Fibroblast of skin of back (primary cell): ENCODE data around the gene GNA12.

Experiments used
- DNase-seq: peaks from one replicate; pipeline ENCODE4 v3.0.0-alpha.2; 2013

Gene GNA12

GRCh38 chr7:2817456-2817855, 26.7 kb downstream of the GNA12 start:
- DNase-seq = no peak

GRCh38 chr7:2815875-2816245, 28.2 kb downstream of the GNA12 start:
- no peak for DNase-seq

GRCh38 chr7:2814946-2815874, 28.9 kb downstream of the GNA12 start:
- peak; percentile 44 for DNase-seq

- DNase-seq = no peak
Measured at GRCh38 chr7:2814186-2814945, 29.7 kb downstream of the GNA12 start.

GRCh38 chr7:2813350-2814185, 30.5 kb downstream of the GNA12 start:
- no peak for DNase-seq

GRCh38 chr7:2812831-2813230, 31.3 kb downstream of the GNA12 start:
- no peak for DNase-seq

- DNase-seq = peak; percentile 80
Measured at GRCh38 chr7:2812114-2812487, 32.0 kb downstream of the GNA12 start.

GRCh38 chr7:2811476-2812113, 32.5 kb downstream of the GNA12 start:
- DNase-seq = no peak

GRCh38 chr7:2810682-2811415, 33.3 kb downstream of the GNA12 start:
- DNase-seq = no peak

GRCh38 chr7:2809903-2810625, 34.0 kb downstream of the GNA12 start:
- peak; percentile 58 for DNase-seq

GRCh38 chr7:2808891-2809665, 35.0 kb downstream of the GNA12 start:
- DNase-seq = no peak

- no peak for DNase-seq
Measured at GRCh38 chr7:2807845-2808772, 36.0 kb downstream of the GNA12 start.

GRCh38 chr7:2807460-2807844, 36.7 kb downstream of the GNA12 start:
- DNase-seq = no peak

- no peak for DNase-seq
Measured at GRCh38 chr7:2806571-2806970, 37.5 kb downstream of the GNA12 start.

GRCh38 chr7:2805213-2805944, 38.7 kb downstream of the GNA12 start:
- DNase-seq = no peak

- DNase-seq = no peak
Measured at GRCh38 chr7:2804227-2804763, 39.8 kb downstream of the GNA12 start.

- DNase-seq = no peak
Measured at GRCh38 chr7:2803755-2804154, 40.4 kb downstream of the GNA12 start.

- DNase-seq = no peak
Measured at GRCh38 chr7:2803342-2803692, 40.8 kb downstream of the GNA12 start.
